HG02970 (cell line): Measurements from ENCODE around the gene RGS6.

ENCODE experiments used
- ATAC-seq: cut with Tn5 transposase; IDR thresholded peaks from one replicate; pipeline ENCODE4 v1.9.1; 2021; ENCODE audit warnings: mild to moderate bottlenecking, moderate library complexity, moderate number of reproducible peaks; ENCODE audit not compliant: unreplicated experiment, low FRiP score

The RGS6 gene

DNA sequence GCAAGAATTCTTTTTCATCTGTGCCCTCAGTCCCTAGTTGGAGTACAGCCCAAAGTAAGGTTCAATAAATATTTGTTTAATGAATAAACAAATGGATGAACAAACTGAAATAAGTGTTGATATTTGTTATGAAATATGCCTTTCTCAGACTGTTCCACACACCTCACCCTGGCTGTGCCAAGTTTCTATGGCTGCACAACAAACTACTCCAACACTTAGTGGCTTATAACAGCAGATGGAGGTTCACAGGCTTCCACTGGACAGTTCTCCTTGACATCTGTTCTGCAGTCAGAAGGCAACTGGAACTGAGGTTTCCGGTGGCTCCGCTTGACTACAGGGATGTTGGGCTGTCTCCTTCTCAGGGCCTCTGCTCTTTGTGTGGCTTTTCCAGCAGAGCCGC is 197.1 kb downstream of the RGS6 start:
- ATAC-seq: no peak

DNA sequence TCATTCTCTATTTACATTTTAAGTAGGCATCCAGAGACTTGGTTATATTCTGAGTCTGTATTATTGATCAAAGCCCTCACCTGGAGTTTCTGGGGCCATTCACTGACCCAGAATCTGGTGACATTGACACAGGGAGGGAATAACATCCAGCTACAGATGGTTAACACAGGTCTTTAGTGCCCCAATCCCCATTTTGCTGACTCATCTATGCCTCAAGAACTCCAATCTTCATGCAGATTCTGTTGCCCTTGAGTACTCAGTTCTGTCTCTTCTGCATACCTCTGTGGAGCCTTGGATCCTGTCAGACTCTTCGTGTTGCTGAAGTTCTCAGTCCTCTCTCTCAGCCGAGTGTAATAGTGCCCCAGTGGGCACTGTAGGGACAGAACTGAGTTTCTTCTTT is 208.9 kb downstream of the RGS6 start:
- no peak for ATAC-seq

DNA sequence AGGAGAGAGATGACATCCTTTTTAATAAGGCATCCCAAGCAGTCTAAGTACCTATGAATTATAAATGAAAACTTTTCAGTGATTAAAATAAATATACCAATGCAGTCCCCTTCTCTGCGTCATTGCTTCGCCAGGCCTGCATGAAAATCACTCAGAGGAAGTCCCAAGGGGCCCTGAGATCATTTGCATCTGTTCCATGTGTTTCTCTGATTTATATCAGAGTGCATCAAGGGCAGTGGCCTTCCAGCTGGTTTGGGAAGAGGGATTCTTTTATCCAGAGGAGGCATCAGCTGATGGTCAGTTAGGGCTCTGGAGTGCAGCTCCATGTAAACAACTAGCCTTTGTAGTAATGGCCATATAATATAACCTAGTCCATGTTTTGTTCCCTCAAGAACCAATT is 210.1 kb downstream of the RGS6 start:
- ATAC-seq: no peak

DNA sequence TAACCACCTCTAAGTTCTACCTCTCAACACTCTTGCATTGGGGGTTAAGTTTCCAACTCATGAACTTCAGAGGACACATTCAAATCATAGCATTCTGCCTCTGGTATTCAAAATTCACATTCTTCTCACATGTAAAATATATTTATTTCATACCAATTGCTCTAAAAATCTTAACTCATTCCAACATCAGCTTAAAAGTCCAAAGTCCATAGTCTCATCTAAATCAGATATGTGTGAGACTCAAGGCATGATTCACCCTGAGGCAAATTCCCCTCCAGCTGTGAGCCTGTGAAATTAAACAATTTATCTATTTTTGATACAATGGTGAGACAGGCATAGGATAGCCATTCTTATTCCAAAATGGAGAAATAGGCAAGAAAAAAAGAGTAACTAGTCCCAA is 214.0 kb downstream of the RGS6 start:
- no peak for ATAC-seq

DNA sequence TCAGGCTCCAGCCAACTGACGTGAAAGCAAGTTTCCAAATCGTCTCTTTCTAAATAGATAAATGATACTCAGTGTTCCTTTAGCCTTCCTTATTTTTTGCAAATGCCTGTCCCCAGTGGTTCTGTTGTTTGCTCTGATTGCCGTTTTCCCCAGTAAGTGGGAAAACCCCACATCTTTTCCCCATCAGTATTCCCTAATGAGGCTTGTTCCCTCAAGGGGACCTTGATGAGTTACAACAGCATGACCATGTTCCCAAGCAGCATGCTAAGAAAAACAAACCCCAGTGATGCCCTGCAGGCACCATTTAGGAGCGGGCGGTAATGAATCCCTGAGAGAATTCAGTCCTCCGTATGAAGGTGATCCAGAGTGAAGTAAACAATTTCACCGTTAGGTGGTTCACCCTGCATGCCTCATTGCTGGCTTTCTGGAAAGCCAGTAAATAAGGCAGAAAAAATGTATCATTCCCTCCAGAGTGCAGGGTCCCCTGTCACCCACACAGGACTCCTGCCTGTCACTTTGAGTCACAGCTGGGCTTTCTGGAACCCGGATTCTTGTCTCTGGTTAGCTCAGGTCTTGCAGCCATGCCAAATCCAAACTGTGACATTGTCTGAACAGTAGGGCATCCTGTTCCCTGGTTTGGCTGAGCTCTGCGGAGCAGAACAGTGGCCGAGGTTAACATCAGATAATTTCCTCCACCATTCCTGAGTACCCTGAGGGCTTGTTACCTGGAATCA is 222.6 kb downstream of the RGS6 start:
- ATAC-seq: no peak

DNA sequence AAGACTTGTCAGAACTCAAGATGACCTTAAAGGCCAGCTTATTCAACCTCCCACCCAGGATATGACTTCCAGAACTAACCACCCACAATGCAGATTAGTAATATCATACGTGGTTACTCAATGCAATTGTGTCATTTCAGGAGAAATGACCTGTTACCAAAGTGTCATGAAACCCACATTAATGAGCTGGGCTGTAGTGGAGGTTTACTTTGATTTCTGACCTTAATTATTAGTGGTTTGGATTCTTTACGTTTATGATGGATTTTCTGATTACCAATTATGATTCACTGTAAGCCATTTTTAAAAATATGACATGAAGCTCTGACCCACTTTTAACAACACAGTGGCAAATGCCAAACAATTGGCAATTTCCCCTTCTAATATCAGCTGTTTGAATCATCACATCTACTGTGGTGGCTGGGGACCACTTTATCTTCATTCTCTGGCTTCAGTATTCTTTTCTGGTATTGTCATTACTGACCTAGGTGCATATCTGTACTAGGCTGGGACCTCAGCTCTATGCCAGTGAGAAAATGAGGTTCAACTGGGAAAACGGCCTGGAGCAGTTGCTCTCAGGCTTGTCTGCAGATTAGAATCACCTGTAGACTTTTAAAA is 223.3 kb downstream of the RGS6 start:
- no peak for ATAC-seq

DNA sequence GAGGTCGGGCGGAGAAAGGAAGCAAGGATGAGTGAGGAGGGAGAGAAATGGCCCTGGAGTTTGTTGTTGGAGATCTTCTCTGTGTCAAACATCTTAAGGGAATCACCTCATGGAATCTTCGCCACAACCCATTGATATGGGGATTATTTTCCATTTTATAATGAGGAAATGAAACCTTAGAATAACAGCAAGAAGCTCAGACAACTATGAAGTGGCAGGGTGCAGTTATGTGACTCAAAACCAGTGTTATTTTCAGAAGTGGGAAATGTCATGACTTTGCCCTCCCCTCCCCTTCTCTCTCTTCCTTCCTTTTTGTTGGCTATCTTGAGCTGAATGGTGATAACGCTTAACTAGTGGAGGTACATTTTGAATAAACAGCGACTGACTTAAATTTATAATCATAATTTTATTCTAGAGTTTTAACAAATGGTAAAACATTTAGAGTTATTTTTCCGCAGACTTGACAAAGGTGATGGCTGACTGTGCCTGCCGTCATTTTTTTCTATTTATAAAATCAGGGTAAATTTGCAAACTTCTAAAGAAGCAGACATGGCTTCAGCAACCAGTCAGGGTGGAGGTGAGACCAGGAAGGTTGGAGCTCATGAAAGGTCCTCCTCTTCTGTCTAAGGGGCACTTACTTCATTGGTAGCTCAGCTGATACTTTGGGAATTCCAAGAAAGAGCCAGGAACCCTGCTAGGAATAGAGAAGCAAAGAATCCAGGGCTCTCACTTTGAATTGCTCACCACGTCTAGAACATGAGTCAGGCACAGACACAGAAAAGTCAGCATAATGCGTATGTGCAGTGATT is 232.4 kb downstream of the RGS6 start:
- no peak for ATAC-seq

DNA sequence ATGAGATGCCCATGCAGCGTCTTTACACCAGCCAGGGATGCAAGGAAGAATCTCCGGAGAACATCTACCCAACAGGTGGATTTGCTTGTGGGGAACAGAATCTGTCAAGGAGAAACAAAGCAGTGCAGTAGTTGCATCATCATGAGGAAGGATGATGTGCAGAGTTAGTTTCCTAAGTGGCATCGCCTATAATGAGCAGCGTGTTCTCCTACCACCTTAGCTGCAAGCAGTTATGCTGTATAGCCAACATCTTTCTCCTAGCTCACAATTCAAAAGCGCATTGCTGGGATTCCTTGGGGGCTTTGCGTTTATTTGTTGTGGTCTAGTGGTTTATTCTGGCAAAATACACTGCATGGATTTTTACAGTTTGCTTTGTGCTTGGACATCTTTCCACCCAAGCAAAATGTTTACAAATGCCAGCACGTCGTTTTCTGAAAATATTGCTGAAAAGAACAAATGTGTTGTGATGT is 233.0 kb downstream of the RGS6 start:
- ATAC-seq: no peak

DNA sequence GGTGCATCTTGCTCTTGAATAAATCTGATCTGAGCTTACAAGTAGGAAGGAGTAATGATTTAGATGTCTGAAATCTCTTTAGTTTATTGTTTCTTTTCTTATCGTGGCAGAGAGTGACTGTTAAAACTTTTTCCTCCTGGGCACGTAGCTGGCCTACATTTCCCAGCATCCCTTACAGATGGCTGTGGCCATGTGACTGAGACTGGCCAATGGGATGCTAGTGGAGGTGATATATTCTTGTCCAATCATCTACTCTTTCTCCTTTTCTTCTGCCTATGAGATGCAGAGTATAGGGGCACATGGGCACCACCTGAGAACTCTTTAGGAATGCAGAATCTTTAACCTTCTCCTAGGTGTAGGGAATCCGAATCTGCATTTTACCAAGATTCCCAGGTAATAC is 237.3 kb downstream of the RGS6 start:
- ATAC-seq: no peak

DNA sequence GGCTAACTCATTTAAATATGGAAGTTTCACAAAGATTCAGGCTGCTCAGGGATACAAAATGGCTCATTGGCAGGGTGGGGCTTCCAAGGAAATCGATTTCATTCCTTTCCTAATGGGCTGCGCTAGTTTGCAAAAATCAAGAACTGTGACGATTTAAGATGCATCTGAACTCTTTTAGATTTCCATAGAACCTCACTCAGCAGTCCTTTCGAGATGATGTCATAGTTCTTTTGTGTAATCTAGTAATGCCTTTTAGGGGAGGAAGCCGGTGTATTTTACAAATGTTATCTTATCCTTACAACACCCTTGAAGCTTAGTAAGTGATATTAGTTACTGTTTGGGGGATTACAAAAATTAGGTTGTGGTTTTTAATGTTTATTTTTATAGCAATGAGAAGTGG is 239.8 kb downstream of the RGS6 start:
- ATAC-seq: no peak

DNA sequence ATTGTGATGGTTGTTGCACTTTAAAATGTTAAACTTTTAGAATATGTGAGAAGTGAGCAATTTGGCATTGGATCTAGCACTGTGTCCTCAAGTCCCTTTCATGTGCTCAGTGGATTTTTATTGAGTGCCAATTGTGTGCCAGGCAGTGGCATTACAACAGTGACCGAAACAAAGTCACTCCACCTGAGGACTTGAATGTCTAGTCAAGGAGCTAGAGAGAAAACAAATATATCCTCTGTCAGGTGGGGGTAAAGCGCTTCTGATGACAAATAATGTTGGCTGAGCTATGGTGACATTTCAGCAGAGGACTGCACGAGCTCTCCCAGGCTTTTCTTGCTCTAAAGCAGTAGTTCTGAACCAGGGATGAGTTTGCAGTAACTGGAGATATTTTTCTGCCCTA is 240.4 kb downstream of the RGS6 start:
- no peak for ATAC-seq

DNA sequence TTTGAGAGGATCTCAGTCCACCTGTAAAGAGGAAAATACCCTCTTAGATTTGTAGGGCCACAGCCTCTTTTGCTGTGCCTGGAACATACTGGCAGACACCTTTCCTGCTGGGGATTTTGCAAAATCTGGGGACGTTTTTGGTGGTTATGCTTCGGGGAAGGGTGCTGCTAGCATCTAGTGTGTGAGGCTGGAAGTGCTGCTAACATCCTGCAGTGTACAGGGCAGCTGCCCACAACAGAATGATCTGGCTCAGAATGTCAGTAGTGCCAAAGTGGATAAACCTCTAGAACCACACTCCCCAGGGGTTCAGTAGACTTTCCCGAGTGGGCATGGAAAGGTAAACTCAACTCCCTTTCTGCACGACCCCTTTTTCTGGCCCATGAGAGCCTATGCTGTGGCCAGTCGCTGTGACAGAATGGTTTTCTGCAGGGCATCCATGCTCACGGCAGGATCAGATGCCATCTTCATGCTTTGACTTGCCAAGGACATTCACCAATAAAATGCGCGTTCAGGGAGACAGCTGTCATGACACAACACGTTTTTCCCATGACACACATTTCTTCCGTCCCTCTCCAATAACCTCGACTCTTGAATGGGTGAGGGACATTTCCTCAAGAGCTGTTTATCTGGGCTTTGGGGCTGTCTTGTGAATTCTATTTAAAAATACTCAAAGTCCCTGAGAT is 240.9 kb downstream of the RGS6 start:
- no peak for ATAC-seq

DNA sequence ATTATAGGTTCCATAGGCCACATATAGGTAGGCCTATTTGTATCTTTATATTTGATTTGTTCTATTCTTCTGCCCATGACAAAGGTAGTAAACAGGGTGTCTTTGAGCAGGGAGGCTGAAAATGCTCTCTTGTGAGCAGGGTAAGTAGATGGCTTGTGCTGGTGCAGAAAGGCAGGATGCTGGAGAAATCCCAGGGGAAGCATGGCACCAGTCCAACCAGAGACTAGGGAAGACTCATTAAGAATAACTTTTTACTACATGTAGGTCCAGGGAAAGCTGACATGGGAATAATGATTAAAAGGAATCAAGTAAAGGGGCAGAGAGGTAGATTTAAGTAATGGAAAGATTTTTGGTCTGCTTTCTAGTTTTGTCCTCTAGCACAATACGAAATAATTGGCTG is 245.0 kb downstream of the RGS6 start:
- no peak for ATAC-seq

DNA sequence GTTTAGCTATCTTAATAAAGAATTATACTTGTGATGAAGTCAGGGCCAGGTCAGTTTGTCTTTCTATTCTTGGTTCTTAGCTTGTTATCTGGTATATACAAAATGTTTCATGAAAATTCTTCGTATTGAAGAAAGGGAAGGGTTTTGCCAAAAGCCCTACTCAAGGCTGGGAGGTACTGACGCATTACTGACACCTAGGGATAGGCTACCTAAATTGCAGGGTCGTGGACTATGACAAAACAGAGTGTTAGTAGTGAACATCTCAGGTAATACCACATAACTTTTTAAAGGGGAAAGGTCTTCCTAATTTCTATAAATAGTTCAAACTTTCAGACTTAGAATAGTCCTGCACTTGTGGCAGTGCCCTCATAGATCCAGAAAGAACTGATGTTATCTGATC is 246.3 kb downstream of the RGS6 start:
- no peak for ATAC-seq

DNA sequence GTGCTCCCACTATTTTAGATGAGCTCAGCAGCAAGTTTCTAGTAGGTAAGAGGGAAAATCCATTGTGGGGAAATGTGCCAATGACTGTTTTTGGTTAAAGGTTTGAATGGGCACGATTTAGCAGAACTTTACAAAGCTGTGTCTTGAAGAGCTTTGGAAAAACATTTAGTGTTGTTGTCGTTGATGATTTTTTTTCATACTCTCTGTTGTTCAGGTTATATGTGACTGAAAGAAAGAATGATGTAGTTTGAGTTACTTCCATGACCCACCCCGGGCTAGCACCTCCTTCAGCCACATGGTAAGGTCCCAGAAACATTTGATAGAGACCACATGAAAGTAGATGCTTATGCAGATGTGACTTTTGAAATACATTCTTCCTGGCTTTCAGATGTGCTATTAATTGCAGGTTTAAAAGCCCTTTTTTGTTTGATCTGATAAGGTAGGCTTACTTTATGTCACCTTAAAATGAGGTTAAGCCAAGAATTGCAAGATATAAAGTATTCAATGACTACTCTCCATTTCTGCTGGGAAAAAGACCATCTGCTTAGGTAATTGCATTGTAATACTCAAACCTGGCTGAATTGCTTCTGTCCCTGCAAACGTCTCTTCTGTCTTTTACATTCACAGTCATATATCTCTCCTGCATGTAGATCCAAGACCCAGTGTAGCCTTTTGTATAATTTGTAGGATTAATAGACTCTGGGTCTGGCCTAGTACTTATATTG is 250.6 kb downstream of the RGS6 start:
- no peak for ATAC-seq

DNA sequence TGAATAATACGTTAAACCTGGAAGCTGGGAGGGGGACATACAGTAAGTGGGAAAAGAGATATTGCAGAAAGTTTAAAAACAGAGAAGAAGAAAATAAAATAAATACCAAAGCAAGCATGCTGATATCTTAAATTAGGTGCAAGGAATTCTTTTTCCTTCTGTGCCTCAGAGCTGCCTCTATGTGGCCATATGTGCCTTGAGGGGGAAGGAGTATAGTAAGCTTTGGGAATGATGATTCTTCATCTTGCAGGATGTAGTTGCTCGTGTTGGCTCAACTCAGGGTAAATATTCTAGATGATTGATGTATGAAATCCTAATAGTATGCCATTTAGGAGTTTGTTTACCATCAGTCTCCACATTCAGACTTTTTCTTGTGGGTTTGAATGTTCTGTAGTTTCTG is 251.4 kb downstream of the RGS6 start:
- no peak for ATAC-seq

DNA sequence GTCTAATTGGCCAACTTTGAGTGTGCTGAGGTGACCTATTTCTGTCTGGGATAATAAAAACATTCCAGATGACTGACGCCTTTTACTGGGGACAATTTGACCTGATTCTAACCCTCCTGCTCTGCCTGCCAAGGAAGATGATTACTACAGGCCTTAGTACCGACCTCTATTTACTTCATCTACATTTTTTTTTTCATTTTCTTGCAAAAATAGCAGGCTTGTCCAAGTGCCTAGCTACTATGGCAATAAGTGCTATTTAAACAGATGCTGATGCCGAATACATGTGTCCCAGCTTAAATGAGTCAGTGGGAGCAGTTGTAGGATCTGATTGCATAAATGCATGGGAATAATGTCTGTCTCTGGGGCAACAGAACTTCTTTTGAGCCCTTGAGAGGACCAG is 254.3 kb downstream of the RGS6 start:
- no peak for ATAC-seq

DNA sequence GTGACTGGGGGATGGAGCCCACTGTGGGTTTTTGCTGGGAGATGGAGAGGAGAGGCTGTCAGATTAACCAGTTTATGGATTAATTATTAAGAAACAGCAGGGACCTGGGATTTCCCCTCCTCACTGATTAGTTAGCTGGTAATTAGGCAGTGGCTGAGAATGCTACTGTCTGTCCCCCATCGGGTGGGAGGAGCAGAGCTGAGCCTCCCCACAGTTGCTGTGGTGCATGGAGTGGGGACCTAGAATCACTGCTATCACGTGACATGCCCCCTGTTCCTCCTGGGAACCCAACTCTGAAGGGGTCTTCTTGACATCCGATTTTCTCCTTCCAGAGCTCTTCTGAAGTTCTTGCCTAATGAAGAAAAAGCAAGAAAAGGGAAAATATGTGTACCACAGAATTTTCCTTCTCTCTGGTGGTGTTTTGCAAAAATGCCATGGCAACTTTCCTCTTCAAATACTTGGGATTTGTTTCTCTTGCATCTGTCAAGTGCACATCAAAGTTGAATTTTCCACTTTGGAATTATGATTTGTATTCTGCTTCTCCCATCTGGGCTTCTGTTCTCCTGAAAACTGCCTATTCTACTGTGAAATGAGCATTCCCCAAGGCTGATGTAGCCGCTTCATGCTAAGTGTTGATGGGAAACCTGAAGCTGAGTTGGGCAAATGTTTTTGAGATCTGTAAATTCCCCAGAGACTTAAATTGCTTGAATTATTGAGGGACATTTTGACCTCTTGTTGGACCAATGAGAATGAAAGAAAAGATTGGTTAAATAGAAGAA is 264.2 kb downstream of the RGS6 start:
- no peak for ATAC-seq

DNA sequence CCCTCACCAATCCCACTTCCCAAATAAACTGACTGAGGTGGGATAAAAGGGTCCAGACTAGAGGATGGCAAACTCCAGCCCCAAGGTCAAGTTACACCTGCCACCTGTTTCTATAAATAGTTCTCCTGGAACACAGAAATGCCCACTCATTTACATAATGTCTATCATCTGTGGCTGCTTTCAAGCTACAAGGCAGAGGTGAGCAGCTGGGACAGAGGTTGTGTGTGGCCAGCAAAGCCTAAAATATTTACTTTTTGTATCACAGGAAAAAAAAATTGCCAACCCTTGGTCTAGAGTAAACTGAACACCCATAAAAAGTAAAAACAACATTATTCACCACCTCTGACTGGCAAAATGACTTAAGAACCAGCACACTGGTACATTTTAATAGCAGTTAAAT is 269.4 kb downstream of the RGS6 start:
- no peak for ATAC-seq

DNA sequence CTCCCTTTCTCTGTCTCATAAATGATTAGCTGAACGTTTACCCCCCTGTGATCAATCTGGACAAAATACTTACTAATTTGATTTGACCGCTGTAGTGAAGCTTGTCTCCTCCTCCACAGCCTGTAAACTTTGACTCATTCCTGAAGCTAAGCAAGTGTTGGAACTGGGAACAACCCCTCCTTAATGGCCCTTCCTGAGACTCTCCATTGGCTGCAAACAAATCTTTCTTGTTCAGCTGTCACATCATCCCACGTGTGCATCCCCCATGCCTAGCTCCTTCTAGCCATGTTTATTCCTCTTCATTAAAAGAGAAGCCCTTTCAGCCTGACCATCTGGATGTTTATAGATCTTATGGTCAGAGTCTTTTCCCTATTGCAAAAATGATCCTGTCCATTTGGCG is 281.2 kb downstream of the RGS6 start:
- no peak for ATAC-seq
